PC-9 (cell line): ENCODE measurements around the gene TAS1R1. TPM values are rescaled to one million over a fixed set of nuclear protein-coding genes. Genes with fewer than 3 reads are reported as not detected.

Source experiments
- BruUV-seq: library from RNA; stranded (reverse); fragments of 400-500 nt; replicated peaks from 2 replicates; lab custom pipeline; 2021; lab: Mats Ljungman, UMichigan
- CTCF ChIA-PET: fragments of 300-600 bp; sonication (Branson Sonifier 250); formaldehyde crosslinking; loops from one replicate; lab custom pipeline; 2022; ENCODE audit warnings: antibody characterized with exemption; lab: Charles Lee
- POLR2A ChIA-PET: fragments of 300-600 bp; sonication (Branson Sonifier 250); formaldehyde crosslinking; loops from one replicate; lab custom pipeline; 2022; ENCODE audit warnings: antibody characterized with exemption; ENCODE audit not compliant: unreplicated experiment; lab: Charles Lee
- DNase-seq, 2 experiments: peaks; one replicate each; pipeline versions ENCODE4 v3.0.0 to v3.0.0-alpha.2; 2015 to 2022; ENCODE audit warnings: mixed read lengths in 1 of 2
- H2AFZ ChIP-seq: fragments of 200-600 bp; sonication (generic); 2 replicates; pipeline ENCODE4 v1.8.1; 2017; ENCODE audit warnings: antibody characterized with exemption
- H3F3A ChIP-seq: fragments of 200-600 bp; sonication (generic); 2 replicates; pipeline ENCODE4 v1.8.1; 2017; ENCODE audit warnings: antibody characterized with exemption, mild to moderate bottlenecking, low read depth; ENCODE audit not compliant: insufficient read depth
- H3K27ac ChIP-seq: fragments of 200-600 bp; sonication (generic); 2 replicates; pipeline ENCODE4 v1.6.1; 2016; ENCODE audit warnings: mixed run types
- H3K27me3 ChIP-seq: fragments of 200-600 bp; sonication (generic); 2 replicates; pipeline ENCODE4 v1.6.1; 2016; ENCODE audit warnings: low read depth, mixed run types; ENCODE audit not compliant: insufficient read depth
- H3K36me3 ChIP-seq: fragments of 200-600 bp; sonication (generic); 2 replicates; pipeline ENCODE4 v1.6.1; 2016; ENCODE audit warnings: low read depth, mixed run types
- H3K4me1 ChIP-seq: fragments of 200-600 bp; sonication (generic); replicated peaks from 2 replicates; pipeline ENCODE4 v1.6.1; 2016; ENCODE audit warnings: mixed run types; ENCODE audit not compliant: insufficient read depth
- H3K4me2 ChIP-seq: fragments of 200-600 bp; sonication (generic); 2 replicates; pipeline ENCODE4 v1.6.1; 2017; ENCODE audit warnings: mixed run types
- H3K4me3 ChIP-seq: fragments of 200-600 bp; sonication (generic); 2 replicates; pipeline ENCODE4 v1.6.1; 2016; ENCODE audit warnings: mixed run types
- H3K79me2 ChIP-seq: fragments of 200-600 bp; sonication (generic); 2 replicates; pipeline ENCODE4 v1.6.1; 2017; ENCODE audit warnings: low read depth, mixed run types
- H3K9me2 ChIP-seq: fragments of 200-600 bp; sonication (generic); 2 replicates; pipeline ENCODE4 v1.8.1; 2017; ENCODE audit warnings: mild to moderate bottlenecking; ENCODE audit not compliant: insufficient read depth
- H3K9me3 ChIP-seq: fragments of 200-600 bp; sonication (generic); 2 replicates; pipeline ENCODE4 v1.8.1; 2016; ENCODE audit warnings: low read depth; ENCODE audit not compliant: insufficient read depth
- H4K20me1 ChIP-seq: fragments of 200-600 bp; sonication (generic); 2 replicates; pipeline ENCODE4 v1.8.1; 2017; ENCODE audit not compliant: insufficient read depth
- CTCF ChIP-seq: fragments of 200-600 bp; sonication (generic); conservative IDR thresholded peaks from 2 replicates; pipeline ENCODE4 v1.6.1; 2017; ENCODE audit warnings: mixed run types, antibody characterized with exemption, mild to moderate bottlenecking, moderate library complexity
- EZH2 ChIP-seq: fragments of 200-600 bp; sonication (generic); IDR thresholded peaks from 2 replicates; pipeline ENCODE4 v1.8.0; 2017; ENCODE audit warnings: antibody characterized with exemption, low read depth
- intact Hi-C: fragments of 100-400 bp; cut with micrococcal nuclease; formaldehyde crosslinking; loops from one replicate; pipeline ENCODE4 v1.10.0; 2022; ENCODE audit not compliant: unreplicated experiment
- total RNA-seq: library from RNA; stranded (reverse); gene quantifications from 2 replicates; pipeline ENCODE4 v1.2.3, GENCODE V29; 2021

The TAS1R1 gene
- total RNA-seq, 1 experiment from 2014 or later, result not detected

GRCh38 chr1:6621429-6622391 lies 66.6 kb downstream of the TAS1R1 start:
- Histone ChIP-seq H3K27ac (no peak overlapping the region), H3K4me1 (0 out of 2 replicates have a peak, but pooled peaks cover 8% of the 10 kb centered on the region), H2AFZ (no peak overlapping the region), H3K36me3 (no peaks in the 10 kb centered on the region), H4K20me1 (0 out of 2 replicates have a peak, but pooled peaks cover 10% of the 10 kb centered on the region), H3K27me3 (no peaks in the 10 kb centered on the region), H3K9me3 (no peaks in the 10 kb centered on the region), H3K9me2 (no peaks in the 10 kb centered on the region), H3K4me2 (no peak overlapping the region), H3K4me3 (no peak overlapping the region), H3F3A (peaks cover 10% of the 10 kb centered on the region), H3K79me2 (peaks cover 24% of the 10 kb centered on the region)
- intact Hi-C loops, result no loop called here
- TF ChIP-seq CTCF, result no peak
- no peak for TF ChIP-seq EZH2
- ChIA-PET CTCF (no interaction called here), POLR2A (no interaction called here)
- DNase-seq, result no peak
- no TSS peak for BruUV-seq

DNA sequence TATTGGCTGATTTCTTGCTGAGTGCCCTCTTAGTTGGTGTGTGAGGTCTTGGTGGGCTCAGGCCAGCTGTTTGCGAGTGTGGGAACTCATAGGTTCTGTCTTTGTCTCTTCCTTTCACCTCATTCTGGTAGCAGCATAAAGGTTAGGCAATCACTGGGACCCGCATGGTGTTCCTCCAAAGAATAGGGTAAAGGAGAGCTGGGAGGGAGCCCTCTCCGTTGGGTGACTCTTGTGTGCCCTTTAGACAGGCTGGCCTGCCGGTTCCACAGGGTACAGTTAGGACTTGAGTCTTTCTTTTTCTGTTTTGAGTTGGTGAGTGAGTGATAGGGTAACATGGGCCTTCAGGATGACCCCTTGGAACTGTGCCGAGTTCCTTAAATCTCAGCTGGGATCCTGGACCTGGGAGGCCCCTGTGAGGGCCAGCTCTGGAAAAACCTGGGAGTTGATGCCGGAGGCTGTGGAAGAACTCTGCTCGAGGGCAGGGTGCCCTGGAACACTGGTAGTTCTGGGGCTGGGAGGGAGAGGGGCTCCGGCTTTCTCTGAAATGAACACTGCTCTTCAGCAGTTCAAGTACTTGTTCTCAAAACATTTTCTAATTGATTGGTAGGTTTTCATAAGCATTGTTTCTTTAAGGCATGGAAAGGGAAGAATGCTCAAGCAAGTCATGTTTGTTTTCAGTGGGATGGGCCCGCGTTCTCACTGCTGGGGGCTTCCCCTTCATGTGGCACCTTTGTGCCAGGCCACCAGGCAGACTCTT lies 67.5 kb downstream of the TAS1R1 start:
- H3K27ac ChIP-seq, result no peak overlapping the region
- H3K36me3 ChIP-seq, result no peaks in the 10 kb centered on the region
- no peaks in the 10 kb centered on the region for H3K27me3 ChIP-seq
- 0 out of 2 replicates have a peak, but pooled peaks cover 8% of the 10 kb centered on the region for H3K4me1 ChIP-seq
- H3K4me3 ChIP-seq, result no peak overlapping the region
- intact Hi-C loops, result no loop called here
- ChIA-PET CTCF (no interaction called here), POLR2A (interaction anchor here (0.5 kb wide), 1 partner anchor 22 kb away, joined by 3 read pairs; no protein-coding TSS in a partner anchor)
- peaks cover 10% of the 10 kb centered on the region for H3F3A ChIP-seq
- H4K20me1 ChIP-seq, result 0 out of 2 replicates have a peak, but pooled peaks cover 8% of the 10 kb centered on the region
- peaks cover 18% of the 10 kb centered on the region; the same call in 1 of the 2 replicates for H3K79me2 ChIP-seq
- H3K9me3 ChIP-seq, result no peaks in the 10 kb centered on the region
- H3K4me2 ChIP-seq, result no peak overlapping the region
- TF ChIP-seq CTCF (no peak), EZH2 (no peak)
- no TSS peak for BruUV-seq
- H3K9me2 ChIP-seq, result no peaks in the 10 kb centered on the region
- DNase-seq, result no peak
- no peak overlapping the region for H2AFZ ChIP-seq

GRCh38 chr1:6623269-6623965 lies 68.3 kb downstream of the TAS1R1 start:
- no TSS peak for BruUV-seq
- Histone ChIP-seq H3K4me1 (0 out of 2 replicates have a peak, but pooled peaks cover 8% of the 10 kb centered on the region), H3K9me2 (no peaks in the 10 kb centered on the region), H3K27ac (no peak overlapping the region), H3F3A (peaks cover 10% of the 10 kb centered on the region), H2AFZ (no peak overlapping the region), H3K4me2 (no peak overlapping the region), H3K27me3 (no peaks in the 10 kb centered on the region), H3K4me3 (no peak overlapping the region), H3K9me3 (no peaks in the 10 kb centered on the region), H4K20me1 (0 out of 2 replicates have a peak, but pooled peaks cover 6% of the 10 kb centered on the region), H3K36me3 (no peaks in the 10 kb centered on the region), H3K79me2 (0 out of 2 replicates have a peak, but pooled peaks cover 14% of the 10 kb centered on the region)
- ChIA-PET CTCF (interaction anchor here (0.6 kb wide), 1 partner anchor 157 kb away, joined by 3 read pairs; no protein-coding TSS in a partner anchor), POLR2A (interaction anchor here (0.5 to 0.6 kb wide), 2 partner anchors 20 to 597 kb away, joined by 3 to 4 read pairs; no protein-coding TSS in a partner anchor)
- intact Hi-C loops, result no loop called here
- DNase-seq, result no peak
- TF ChIP-seq EZH2 (no peak), CTCF (no peak)
